ENCODE data around the gene QSOX2. TPM values are rescaled to one million over a fixed set of nuclear protein-coding genes. Genes with fewer than 3 reads are reported as not detected.

The QSOX2 gene
- total RNA-seq, 1 experiment from 2014 or later: 20.5 TPM

DNA sequence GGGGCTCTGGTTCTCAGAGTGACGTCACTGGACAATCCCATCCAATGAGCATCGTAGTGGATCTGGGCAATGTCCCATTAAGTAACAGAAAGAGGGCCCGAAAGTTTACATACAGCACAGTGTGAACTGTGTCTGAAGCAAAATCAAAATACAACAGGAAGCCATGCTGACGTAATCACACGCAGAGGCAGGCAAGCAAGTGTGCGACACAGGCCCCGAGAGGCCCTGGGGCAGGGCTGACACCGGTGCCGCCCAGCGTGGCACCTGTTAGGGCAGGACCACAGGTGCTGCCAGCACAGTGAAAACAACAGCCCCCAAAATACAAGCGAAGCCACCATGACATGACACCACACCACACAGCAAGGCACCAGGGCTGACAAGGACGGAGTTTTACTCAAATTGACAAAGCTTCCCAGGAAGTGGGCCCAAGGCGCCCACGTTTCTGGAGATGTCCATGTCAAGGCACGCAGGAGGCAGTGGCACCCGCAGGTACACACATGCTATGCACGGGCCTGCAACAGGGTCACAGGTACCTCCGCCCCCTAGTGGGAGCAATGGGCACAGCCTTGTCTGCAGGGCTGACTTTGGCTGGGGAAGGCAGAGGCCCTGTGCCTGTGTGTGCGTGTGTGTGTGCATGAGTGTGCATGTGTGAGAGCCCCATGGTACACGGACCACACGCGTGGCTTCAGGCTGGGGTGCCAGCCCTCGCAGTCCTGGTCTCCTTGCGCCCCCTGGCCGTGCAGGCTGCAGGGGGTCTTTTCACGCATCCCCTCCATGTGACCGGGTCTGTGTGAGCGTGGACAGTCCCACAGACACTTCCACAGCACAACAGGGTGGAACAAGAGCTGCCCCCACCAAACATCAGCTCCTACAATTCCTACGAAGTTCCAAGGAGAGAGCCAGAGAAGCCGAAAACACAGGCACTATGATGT lies 19.6 kb downstream of the QSOX2 start:
- CTCF ChIA-PET: no interaction called here
- intact Hi-C loops (cut with micrococcal nuclease; ENCODE audit: unreplicated experiment): no loop called here
- H3K4me3 Mint-ChIP-seq (ENCODE audit: low read depth, unreplicated experiment): no peak overlapping the region
- H3K27ac Mint-ChIP-seq (ENCODE audit: unreplicated experiment): no peak overlapping the region
- H3K9me3 Mint-ChIP-seq (ENCODE audit: low read depth, unreplicated experiment): no peaks in the 10 kb centered on the region
- TF ChIP-seq, protein P1, sequence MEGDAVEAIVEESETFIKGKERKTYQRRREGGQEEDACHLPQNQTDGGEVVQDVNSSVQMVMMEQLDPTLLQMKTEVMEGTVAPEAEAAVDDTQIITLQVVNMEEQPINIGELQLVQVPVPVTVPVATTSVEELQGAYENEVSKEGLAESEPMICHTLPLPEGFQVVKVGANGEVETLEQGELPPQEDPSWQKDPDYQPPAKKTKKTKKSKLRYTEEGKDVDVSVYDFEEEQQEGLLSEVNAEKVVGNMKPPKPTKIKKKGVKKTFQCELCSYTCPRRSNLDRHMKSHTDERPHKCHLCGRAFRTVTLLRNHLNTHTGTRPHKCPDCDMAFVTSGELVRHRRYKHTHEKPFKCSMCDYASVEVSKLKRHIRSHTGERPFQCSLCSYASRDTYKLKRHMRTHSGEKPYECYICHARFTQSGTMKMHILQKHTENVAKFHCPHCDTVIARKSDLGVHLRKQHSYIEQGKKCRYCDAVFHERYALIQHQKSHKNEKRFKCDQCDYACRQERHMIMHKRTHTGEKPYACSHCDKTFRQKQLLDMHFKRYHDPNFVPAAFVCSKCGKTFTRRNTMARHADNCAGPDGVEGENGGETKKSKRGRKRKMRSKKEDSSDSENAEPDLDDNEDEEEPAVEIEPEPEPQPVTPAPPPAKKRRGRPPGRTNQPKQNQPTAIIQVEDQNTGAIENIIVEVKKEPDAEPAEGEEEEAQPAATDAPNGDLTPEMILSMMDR (IDR thresholded peaks at IDR 0.05; ENCODE audit: unreplicated experiment): peak; percentile 67
- no TSS peak for BruUV-seq (replicated peaks)
- DNase-seq: peak; percentile 76
- H3K27me3 Mint-ChIP-seq (ENCODE audit: unreplicated experiment): no peaks in the 10 kb centered on the region
- H3K36me3 Mint-ChIP-seq (ENCODE audit: insufficient read depth, unreplicated experiment): peaks cover 8% of the 10 kb centered on the region
- peaks cover 12% of the 10 kb centered on the region for H3K4me1 Mint-ChIP-seq (ENCODE audit: low read depth, unreplicated experiment)

DNA sequence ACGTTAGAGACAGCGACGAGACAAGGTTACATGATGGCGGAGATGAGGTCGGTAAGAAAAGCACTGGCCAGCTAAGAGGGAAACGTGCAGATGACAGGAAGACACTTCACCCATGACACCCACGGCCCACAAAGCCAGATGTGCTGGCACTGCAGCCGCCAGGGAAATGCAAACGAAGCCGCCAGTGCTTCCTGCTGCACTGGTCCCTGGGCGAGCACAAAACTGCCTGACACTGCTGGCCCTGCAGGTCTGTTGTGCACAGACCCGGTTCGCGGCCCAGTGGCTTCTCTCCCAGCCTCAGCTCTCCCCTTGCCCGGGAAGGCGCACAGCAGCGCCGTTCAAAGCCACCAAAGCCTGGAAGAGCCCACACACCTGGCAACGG lies 20.3 kb downstream of the QSOX2 start:
- Mint-ChIP-seq H3K27ac (ENCODE audit: unreplicated experiment) (no peak overlapping the region), H3K27me3 (ENCODE audit: unreplicated experiment) (no peaks in the 10 kb centered on the region), H3K36me3 (ENCODE audit: insufficient read depth, unreplicated experiment) (peaks cover 13% of the 10 kb centered on the region), H3K9me3 (ENCODE audit: low read depth, unreplicated experiment) (no peaks in the 10 kb centered on the region), H3K4me1 (ENCODE audit: low read depth, unreplicated experiment) (peaks cover 12% of the 10 kb centered on the region), H3K4me3 (ENCODE audit: low read depth, unreplicated experiment) (no peak overlapping the region)
- BruUV-seq (replicated peaks): no TSS peak
- TF ChIP-seq, protein P1 (IDR thresholded peaks at IDR 0.05; ENCODE audit: unreplicated experiment): no peak
- CTCF ChIA-PET: no interaction called here
- no peak for DNase-seq
- intact Hi-C loops (cut with micrococcal nuclease; ENCODE audit: unreplicated experiment): no loop called here

DNA sequence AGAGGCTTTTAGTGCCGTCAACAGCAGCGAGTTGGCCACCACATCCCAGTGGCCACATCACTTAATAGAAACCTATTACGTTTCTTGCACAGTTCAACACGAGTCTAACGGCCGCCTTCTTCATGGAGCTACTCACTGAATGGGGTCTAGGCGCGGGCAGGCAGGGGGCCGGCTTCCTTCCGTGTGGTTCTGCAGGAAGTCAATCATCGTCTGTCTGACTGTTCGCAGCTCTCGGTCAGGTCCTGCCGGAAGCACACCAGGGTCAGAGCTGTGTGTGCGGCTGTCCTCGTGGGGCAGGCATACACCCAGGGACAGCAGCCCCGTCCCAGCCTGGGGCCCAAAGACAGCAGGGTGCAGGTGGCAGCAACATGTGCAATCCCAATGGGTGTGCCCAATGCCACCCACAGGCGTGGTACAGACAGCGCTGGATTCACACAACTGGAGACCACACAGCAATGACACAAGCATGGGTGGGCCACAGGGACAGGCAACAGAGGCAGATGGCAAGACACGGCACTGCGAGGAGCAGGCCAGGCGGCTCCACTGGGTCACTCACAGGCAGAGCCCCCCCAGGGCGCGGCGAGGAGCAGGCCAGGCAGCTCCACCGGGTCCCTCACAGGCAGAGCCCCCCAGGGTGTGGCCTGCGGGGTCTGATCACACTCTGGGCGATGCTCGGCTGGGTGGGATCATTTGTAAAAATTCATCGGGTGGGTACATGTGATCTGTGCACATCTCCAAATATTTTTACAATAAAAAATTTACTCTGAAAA lies 21.6 kb downstream of the QSOX2 start:
- Mint-ChIP-seq H3K27me3 (ENCODE audit: unreplicated experiment) (no peaks in the 10 kb centered on the region), H3K4me3 (ENCODE audit: low read depth, unreplicated experiment) (no peak overlapping the region), H3K9me3 (ENCODE audit: low read depth, unreplicated experiment) (no peaks in the 10 kb centered on the region), H3K36me3 (ENCODE audit: insufficient read depth, unreplicated experiment) (peaks cover 18% of the 10 kb centered on the region), H3K27ac (ENCODE audit: unreplicated experiment) (no peak overlapping the region), H3K4me1 (ENCODE audit: low read depth, unreplicated experiment) (peaks cover 12% of the 10 kb centered on the region)
- CTCF ChIA-PET: no interaction called here
- DNase-seq: no peak
- no TSS peak for BruUV-seq (replicated peaks)
- TF ChIP-seq, protein P1 (IDR thresholded peaks at IDR 0.05; ENCODE audit: unreplicated experiment): no peak
- intact Hi-C loops (cut with micrococcal nuclease; ENCODE audit: unreplicated experiment): no loop called here

DNA sequence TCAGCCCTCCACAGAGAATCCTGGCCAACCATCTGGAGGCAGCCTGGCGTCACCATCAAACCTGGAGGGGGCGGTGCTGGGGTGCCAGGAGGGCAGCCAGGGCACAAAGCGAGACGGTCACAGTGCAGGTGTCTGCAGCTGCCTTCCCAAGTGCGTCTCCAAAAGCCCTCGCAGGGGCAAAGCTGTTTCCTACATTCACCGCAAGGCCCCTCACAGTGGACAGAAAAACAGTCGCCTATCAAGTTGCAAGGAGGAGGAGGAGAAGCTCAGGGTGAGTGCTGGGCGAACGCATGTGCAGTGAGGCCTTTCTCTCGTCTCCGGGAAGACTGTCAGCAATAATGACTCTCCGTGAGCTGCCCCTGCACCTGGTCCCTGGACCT lies 22.7 kb downstream of the QSOX2 start:
- Mint-ChIP-seq H3K4me1 (ENCODE audit: low read depth, unreplicated experiment) (peaks cover 3% of the 10 kb centered on the region), H3K36me3 (ENCODE audit: insufficient read depth, unreplicated experiment) (peaks cover 12% of the 10 kb centered on the region), H3K27me3 (ENCODE audit: unreplicated experiment) (no peaks in the 10 kb centered on the region), H3K27ac (ENCODE audit: unreplicated experiment) (no peak overlapping the region), H3K4me3 (ENCODE audit: low read depth, unreplicated experiment) (no peak overlapping the region), H3K9me3 (ENCODE audit: low read depth, unreplicated experiment) (no peaks in the 10 kb centered on the region)
- intact Hi-C loops (cut with micrococcal nuclease; ENCODE audit: unreplicated experiment): no loop called here
- DNase-seq: no peak
- TF ChIP-seq, protein P1 (IDR thresholded peaks at IDR 0.05; ENCODE audit: unreplicated experiment): no peak
- BruUV-seq (replicated peaks): no TSS peak
- CTCF ChIA-PET: no interaction called here

All from Calu3 (cell line).